ENCODE measurements around the gene PREB.

- TF ChIP-seq EZH2 (IDR thresholded peaks at IDR 0.05; ENCODE audit: borderline replicate concordance, low read length): no peak
- TF ChIP-seq CTCF (conservative IDR thresholded peaks at IDR 0.05 in 1 of 2, IDR thresholded peaks at IDR 0.05 in 1 of 2; ENCODE audit: extremely low read depth in 1 of 2, insufficient read depth in 1 of 2, low read depth in 1 of 2, low read length in 2 of 2): no peak
Measured at GRCh38 chr2:27108221-27108620, 26.2 kb downstream of the PREB start.

Measured in mammary epithelial cell (primary cell).